Nephron progenitor cell (in vitro differentiated cells): Measurements from ENCODE around the gene CD163.

ENCODE experiments used
- DNase-seq: peaks from one replicate; pipeline ENCODE4 v3.0.0; 2021
- H3K27ac Mint-ChIP-seq: 2 replicates; pipeline ENCODE4 v1.8.0; 2021; ENCODE audit warnings: mild to moderate bottlenecking, moderate library complexity, mixed read lengths
- H3K27me3 Mint-ChIP-seq: 2 replicates; pipeline ENCODE4 v1.8.0; 2021; ENCODE audit warnings: mild to moderate bottlenecking, low read depth, mixed read lengths; ENCODE audit not compliant: poor library complexity
- H3K36me3 Mint-ChIP-seq: 2 replicates; pipeline ENCODE4 v1.8.0; 2021; ENCODE audit warnings: low read depth, mixed read lengths
- H3K4me1 Mint-ChIP-seq: 2 replicates; pipeline ENCODE4 v1.8.0; 2021; ENCODE audit warnings: mixed read lengths
- H3K4me3 Mint-ChIP-seq: 2 replicates; pipeline ENCODE4 v1.8.0; 2021; ENCODE audit warnings: mild to moderate bottlenecking, moderate library complexity, mixed read lengths
- H3K9me3 Mint-ChIP-seq: 2 replicates; pipeline ENCODE4 v1.8.0; 2021; ENCODE audit warnings: mild to moderate bottlenecking, moderate library complexity, mixed read lengths
- TF ChIP-seq, protein P1 (sequence below): fragments of 200-600 bp; sonication (generic); IDR thresholded peaks from 2 replicates; pipeline ENCODE4 v1.5.0; 2021; ENCODE audit warnings: antibody characterized with exemption

The CD163 gene

DNA sequence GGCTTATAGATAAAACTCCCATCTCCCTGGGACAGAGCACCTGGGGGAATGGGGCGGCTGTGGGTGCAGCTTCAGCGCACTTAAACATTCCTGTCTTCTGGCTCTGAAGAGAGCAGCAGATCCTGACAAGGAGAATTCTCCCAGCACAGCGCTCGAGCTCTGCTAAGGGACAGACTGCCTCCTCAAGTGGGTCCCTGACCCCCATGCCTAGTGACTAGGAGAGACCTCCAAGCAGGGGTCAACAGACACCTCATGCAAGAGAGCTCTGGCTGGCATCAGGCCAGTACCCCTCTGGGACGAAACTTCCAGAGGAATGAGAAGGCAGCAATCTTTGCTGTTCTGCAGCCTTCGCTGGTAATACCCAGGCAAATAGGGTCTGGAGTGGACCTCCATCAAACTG is 31.5 kb downstream of the CD163 start:
- no peak for DNase-seq
- no peaks in the 10 kb centered on the region for H3K36me3 Mint-ChIP-seq
- peaks cover 29% of the 10 kb centered on the region for H3K9me3 Mint-ChIP-seq
- no peaks in the 10 kb centered on the region for H3K27me3 Mint-ChIP-seq
- TF ChIP-seq, protein P1, sequence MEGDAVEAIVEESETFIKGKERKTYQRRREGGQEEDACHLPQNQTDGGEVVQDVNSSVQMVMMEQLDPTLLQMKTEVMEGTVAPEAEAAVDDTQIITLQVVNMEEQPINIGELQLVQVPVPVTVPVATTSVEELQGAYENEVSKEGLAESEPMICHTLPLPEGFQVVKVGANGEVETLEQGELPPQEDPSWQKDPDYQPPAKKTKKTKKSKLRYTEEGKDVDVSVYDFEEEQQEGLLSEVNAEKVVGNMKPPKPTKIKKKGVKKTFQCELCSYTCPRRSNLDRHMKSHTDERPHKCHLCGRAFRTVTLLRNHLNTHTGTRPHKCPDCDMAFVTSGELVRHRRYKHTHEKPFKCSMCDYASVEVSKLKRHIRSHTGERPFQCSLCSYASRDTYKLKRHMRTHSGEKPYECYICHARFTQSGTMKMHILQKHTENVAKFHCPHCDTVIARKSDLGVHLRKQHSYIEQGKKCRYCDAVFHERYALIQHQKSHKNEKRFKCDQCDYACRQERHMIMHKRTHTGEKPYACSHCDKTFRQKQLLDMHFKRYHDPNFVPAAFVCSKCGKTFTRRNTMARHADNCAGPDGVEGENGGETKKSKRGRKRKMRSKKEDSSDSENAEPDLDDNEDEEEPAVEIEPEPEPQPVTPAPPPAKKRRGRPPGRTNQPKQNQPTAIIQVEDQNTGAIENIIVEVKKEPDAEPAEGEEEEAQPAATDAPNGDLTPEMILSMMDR, result no peak
- H3K27ac Mint-ChIP-seq, result no peak overlapping the region
- no peaks in the 10 kb centered on the region for H3K4me1 Mint-ChIP-seq
- no peak overlapping the region for H3K4me3 Mint-ChIP-seq

- peak; percentile 69 for DNase-seq
- no peak overlapping the region for H3K4me3 Mint-ChIP-seq
- H3K27me3 Mint-ChIP-seq, result peaks cover 4% of the 10 kb centered on the region
- no peaks in the 10 kb centered on the region for H3K9me3 Mint-ChIP-seq
- TF ChIP-seq, protein P1, result peak; percentile 93
- H3K4me1 Mint-ChIP-seq, result no peaks in the 10 kb centered on the region
- no peak overlapping the region for H3K27ac Mint-ChIP-seq
- H3K36me3 Mint-ChIP-seq, result no peaks in the 10 kb centered on the region
Measured at GRCh38 chr12:7460375-7461259, 43.0 kb downstream of the CD163 start.

GRCh38 chr12:7459973-7460372 is 43.6 kb downstream of the CD163 start:
- no peaks in the 10 kb centered on the region for H3K9me3 Mint-ChIP-seq
- no peaks in the 10 kb centered on the region for H3K36me3 Mint-ChIP-seq
- no peak for DNase-seq
- no peak overlapping the region for H3K27ac Mint-ChIP-seq
- peaks cover 4% of the 10 kb centered on the region for H3K27me3 Mint-ChIP-seq
- TF ChIP-seq, protein P1, result no peak
- no peaks in the 10 kb centered on the region for H3K4me1 Mint-ChIP-seq
- no peak overlapping the region for H3K4me3 Mint-ChIP-seq

DNA sequence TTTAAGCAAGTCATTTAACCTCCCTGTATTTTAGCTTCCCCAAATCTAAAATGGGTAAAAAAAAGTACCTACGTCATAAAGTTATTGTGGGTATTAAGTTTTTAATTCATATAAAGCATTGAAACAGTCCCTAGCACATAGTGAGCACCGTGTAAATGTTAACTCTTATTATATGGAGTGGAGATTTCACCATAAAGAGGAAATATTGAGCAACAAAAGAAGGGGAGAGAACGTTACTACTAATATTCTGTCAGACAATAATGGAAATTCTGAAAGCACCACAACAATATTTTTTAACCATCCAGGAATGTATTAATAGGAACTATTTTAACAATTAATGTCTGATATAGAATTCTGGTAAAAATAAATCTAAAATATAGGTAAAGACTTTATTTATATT is 51.8 kb downstream of the CD163 start:
- Mint-ChIP-seq H3K27ac (no peak overlapping the region), H3K36me3 (no peaks in the 10 kb centered on the region), H3K9me3 (peaks cover 6% of the 10 kb centered on the region), H3K27me3 (peaks cover 6% of the 10 kb centered on the region), H3K4me1 (no peaks in the 10 kb centered on the region), H3K4me3 (no peak overlapping the region)
- TF ChIP-seq, protein P1, result no peak
- no peak for DNase-seq

GRCh38 chr12:7450667-7451066 is 52.9 kb downstream of the CD163 start:
- peaks cover 6% of the 10 kb centered on the region for H3K9me3 Mint-ChIP-seq
- H3K27me3 Mint-ChIP-seq, result peaks cover 6% of the 10 kb centered on the region
- TF ChIP-seq, protein P1, result no peak
- DNase-seq, result no peak
- no peak overlapping the region for H3K27ac Mint-ChIP-seq
- no peaks in the 10 kb centered on the region for H3K4me1 Mint-ChIP-seq
- H3K4me3 Mint-ChIP-seq, result no peak overlapping the region
- H3K36me3 Mint-ChIP-seq, result no peaks in the 10 kb centered on the region

- H3K9me3 Mint-ChIP-seq, result no peaks in the 10 kb centered on the region
- no peak for DNase-seq
- no peak overlapping the region for H3K27ac Mint-ChIP-seq
- peaks cover 6% of the 10 kb centered on the region for H3K27me3 Mint-ChIP-seq
- TF ChIP-seq, protein P1, result no peak
- H3K4me1 Mint-ChIP-seq, result no peaks in the 10 kb centered on the region
- H3K36me3 Mint-ChIP-seq, result no peaks in the 10 kb centered on the region
- no peak overlapping the region for H3K4me3 Mint-ChIP-seq
Measured at GRCh38 chr12:7448099-7448498, 55.5 kb downstream of the CD163 start.
